ENCODE data around the gene MEG3.

MEG3 gene

GRCh38 chr14:100861188-100861936, 35.4 kb downstream of the MEG3 start:
- TF ChIP-seq GATA3 (IDR thresholded peaks at IDR 0.05; ENCODE audit: low read depth, low read length) (no peak), GATA2 (IDR thresholded peaks at IDR 0.05; ENCODE audit: low read depth, low read length) (no peak)

- TF ChIP-seq GATA3 (IDR thresholded peaks at IDR 0.05; ENCODE audit: low read depth, low read length), result no peak
- TF ChIP-seq GATA2 (IDR thresholded peaks at IDR 0.05; ENCODE audit: low read depth, low read length), result no peak
These were observed 36.0 kb downstream of the MEG3 start for GRCh38 chr14:100861937-100862247.

GRCh38 chr14:100862277-100862676, 36.4 kb downstream of the MEG3 start:
- TF ChIP-seq GATA3 (IDR thresholded peaks at IDR 0.05; ENCODE audit: low read depth, low read length) (no peak), GATA2 (IDR thresholded peaks at IDR 0.05; ENCODE audit: low read depth, low read length) (no peak)

- TF ChIP-seq GATA2 (IDR thresholded peaks at IDR 0.05; ENCODE audit: low read depth, low read length) (no peak), GATA3 (IDR thresholded peaks at IDR 0.05; ENCODE audit: low read depth, low read length) (no peak)
These were observed 36.9 kb downstream of the MEG3 start for GRCh38 chr14:100862793-100863192.

- TF ChIP-seq GATA3 (IDR thresholded peaks at IDR 0.05; ENCODE audit: low read depth, low read length) (no peak), GATA2 (IDR thresholded peaks at IDR 0.05; ENCODE audit: low read depth, low read length) (no peak)
These were observed 38.3 kb downstream of the MEG3 start for GRCh38 chr14:100864206-100864605.

- TF ChIP-seq GATA3 (IDR thresholded peaks at IDR 0.05; ENCODE audit: low read depth, low read length) (no peak), GATA2 (IDR thresholded peaks at IDR 0.05; ENCODE audit: low read depth, low read length) (no peak)
These were observed 39.2 kb downstream of the MEG3 start for GRCh38 chr14:100864960-100865681.

GRCh38 chr14:100865682-100866591, 40.0 kb downstream of the MEG3 start:
- TF ChIP-seq GATA2 (IDR thresholded peaks at IDR 0.05; ENCODE audit: low read depth, low read length) (no peak), GATA3 (IDR thresholded peaks at IDR 0.05; ENCODE audit: low read depth, low read length) (no peak)

GRCh38 chr14:100866666-100867630, 41.0 kb downstream of the MEG3 start:
- TF ChIP-seq GATA3 (IDR thresholded peaks at IDR 0.05; ENCODE audit: low read depth, low read length) (no peak), GATA2 (IDR thresholded peaks at IDR 0.05; ENCODE audit: low read depth, low read length) (no peak)

GRCh38 chr14:100867631-100868315, 41.9 kb downstream of the MEG3 start:
- no peak for TF ChIP-seq GATA3 (IDR thresholded peaks at IDR 0.05; ENCODE audit: low read depth, low read length)
- TF ChIP-seq GATA2 (IDR thresholded peaks at IDR 0.05; ENCODE audit: low read depth, low read length), result no peak

- TF ChIP-seq GATA2 (IDR thresholded peaks at IDR 0.05; ENCODE audit: low read depth, low read length) (no peak), GATA3 (IDR thresholded peaks at IDR 0.05; ENCODE audit: low read depth, low read length) (no peak)
These were observed 42.9 kb downstream of the MEG3 start for GRCh38 chr14:100868621-100869370.

GRCh38 chr14:100871234-100872186, 45.6 kb downstream of the MEG3 start:
- no peak for TF ChIP-seq GATA2 (IDR thresholded peaks at IDR 0.05; ENCODE audit: low read depth, low read length)
- no peak for TF ChIP-seq GATA3 (IDR thresholded peaks at IDR 0.05; ENCODE audit: low read depth, low read length)
